ENCODE data around the gene PLEKHG5. TPM values are rescaled to one million over a fixed set of nuclear protein-coding genes. Genes with fewer than 3 reads are reported as not detected.

Gene PLEKHG5
- total RNA-seq, 4 donors from 2014 or later, result 17.9 to 42.7 (median 37.1) TPM

DNA sequence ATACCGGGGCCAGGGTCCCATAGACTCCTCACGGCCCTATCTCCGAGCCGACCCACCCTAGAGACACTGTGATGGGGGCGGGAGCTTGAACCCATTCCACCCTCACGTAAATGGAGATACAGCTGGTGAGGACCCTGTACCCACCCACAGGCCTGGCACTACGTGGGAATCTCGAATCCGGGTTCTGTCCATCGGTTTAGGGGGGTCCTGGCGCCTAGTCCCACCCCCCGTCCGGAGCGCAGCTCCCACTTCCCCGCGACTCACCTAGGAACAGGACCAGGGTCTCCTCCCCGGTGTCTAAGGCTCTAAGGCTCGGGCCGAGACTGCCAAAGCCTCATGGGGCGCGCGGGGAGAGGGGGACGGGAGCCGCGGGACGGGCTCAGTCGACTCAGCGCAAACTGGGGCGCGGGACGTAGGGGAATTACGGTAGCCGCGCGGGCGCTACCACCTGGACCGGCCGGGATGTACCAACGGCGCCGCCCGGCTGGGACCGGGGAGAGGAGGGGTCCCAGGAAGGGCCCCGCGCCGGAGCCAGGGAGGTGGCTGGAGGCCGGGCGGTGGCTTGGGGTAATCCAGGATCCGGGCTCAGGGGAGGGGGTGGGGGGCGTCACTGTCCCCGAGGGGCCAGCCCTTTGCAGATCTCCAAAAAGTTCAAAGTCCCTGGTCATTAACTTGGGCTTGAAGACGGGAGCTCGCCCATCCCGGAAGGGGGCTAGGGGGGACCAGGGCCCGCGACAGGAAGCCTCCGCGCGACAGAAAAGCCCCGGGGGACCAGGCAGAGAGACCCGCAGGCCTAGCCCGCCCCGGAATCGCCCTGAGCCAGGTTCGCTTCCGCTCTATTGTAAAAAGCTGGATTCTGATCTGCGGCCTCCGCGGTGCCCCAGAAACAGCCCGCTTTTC, 1.0 kb downstream of the PLEKHG5 start:
- peak; percentile 84 for DNase-seq
- Histone ChIP-seq H3K4me1 (peaks cover 7 to 43% (median 34%) of the 10 kb centered on the region in 4 donors), H3K36me3 (no peaks in the 10 kb centered on the region), H3K4me3 (peak overlapping the region; percentile 51 to 90 (median 60)), H3K27ac (peak overlapping the region; percentile 75 to 87 (median 80)), H3K9me3 (no peaks in the 10 kb centered on the region), H3K27me3 (peaks cover 10% of the 10 kb centered on the region)
- intact Hi-C loops (cut with DNase I; ENCODE audit: low total_unique reads), result no loop called here
- WGBS, 2 donors (ENCODE audit: low coverage in 1 of 2), result 6 to 14% methylated on average over 7 to 30 of the region's 70 CpGs
- in situ Hi-C loops (cut with MboI; ENCODE audit: low pct_ligation_motif_present in 1 of 4, low pct_unique_long_range_greater_than_20kb in 1 of 4, low sequenced_read_pairs in 3 of 4), result loop anchor here in 3 of 4 donors (25.0 kb wide), 1 partner anchor 147 kb away; no protein-coding TSS in a partner anchor
- peak in 1 of 3 donors; percentile 46 for TF ChIP-seq POLR2AphosphoS5 (IDR thresholded peaks at IDR 0.05)
- TF ChIP-seq POLR2A (IDR thresholded peaks at IDR 0.05), result peak; percentile 38
- TF ChIP-seq, protein P1, sequence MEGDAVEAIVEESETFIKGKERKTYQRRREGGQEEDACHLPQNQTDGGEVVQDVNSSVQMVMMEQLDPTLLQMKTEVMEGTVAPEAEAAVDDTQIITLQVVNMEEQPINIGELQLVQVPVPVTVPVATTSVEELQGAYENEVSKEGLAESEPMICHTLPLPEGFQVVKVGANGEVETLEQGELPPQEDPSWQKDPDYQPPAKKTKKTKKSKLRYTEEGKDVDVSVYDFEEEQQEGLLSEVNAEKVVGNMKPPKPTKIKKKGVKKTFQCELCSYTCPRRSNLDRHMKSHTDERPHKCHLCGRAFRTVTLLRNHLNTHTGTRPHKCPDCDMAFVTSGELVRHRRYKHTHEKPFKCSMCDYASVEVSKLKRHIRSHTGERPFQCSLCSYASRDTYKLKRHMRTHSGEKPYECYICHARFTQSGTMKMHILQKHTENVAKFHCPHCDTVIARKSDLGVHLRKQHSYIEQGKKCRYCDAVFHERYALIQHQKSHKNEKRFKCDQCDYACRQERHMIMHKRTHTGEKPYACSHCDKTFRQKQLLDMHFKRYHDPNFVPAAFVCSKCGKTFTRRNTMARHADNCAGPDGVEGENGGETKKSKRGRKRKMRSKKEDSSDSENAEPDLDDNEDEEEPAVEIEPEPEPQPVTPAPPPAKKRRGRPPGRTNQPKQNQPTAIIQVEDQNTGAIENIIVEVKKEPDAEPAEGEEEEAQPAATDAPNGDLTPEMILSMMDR (IDR thresholded peaks at IDR 0.05), result peak in 3 of 5 experiments; percentile 1 to 35 (median 14)
- no peak for TF ChIP-seq EP300 (IDR thresholded peaks at IDR 0.05; ENCODE audit: low read depth)

DNA sequence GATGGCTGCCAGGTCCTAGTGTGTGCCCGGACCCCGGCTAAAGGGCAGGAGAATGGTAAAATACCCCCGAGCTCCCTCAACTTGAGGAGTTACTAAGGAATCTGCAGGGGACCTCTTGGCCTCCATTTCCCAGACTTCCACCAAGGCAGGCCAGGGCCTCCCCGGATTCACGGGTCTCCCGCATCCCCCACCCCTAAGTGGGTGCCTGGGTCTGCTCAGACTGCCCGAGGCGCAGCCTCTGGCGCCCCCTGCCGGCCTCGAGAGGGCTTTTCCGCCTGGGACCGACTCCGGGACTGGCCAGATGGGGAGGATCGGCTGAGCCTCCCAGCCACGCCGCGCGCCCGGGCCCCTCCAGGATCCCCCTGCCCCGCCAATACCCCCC, 1.7 kb downstream of the PLEKHG5 start:
- in situ Hi-C loops (cut with MboI; ENCODE audit: low pct_ligation_motif_present in 1 of 4, low pct_unique_long_range_greater_than_20kb in 1 of 4, low sequenced_read_pairs in 3 of 4), result loop anchor here (10.0 to 25.0 kb wide), 2 partner anchors 148 to 155 kb away; no protein-coding TSS in a partner anchor
- no peaks in the 10 kb centered on the region for H3K9me3 ChIP-seq
- DNase-seq, result peak; percentile 85

DNA sequence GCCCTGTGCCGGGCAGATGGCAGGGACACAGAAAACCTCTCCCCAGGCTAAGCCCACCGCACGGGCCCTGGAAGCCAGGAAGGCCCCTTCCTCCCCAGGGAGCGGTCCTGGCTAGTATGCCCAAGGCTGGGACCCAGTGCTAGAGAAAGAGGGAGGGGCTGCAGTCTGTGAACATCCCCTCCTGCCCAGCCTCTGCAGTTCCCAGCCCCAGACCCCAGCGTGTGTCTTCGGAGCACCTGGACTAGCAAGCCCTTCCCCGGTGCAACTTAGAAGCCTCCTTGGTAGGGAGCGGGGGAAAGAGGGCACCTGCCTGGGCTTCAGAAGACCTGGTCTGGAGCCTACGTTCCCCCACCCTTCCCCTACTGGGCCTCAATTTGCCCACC, 2.1 kb downstream of the PLEKHG5 start:
- Histone ChIP-seq H3K27ac (peak overlapping the region in 3 of 4 donors; percentile 13 to 75 (median 34)), H3K4me1 (peaks cover 7 to 52% (median 41%) of the 10 kb centered on the region in 4 donors), H3K36me3 (no peaks in the 10 kb centered on the region), H3K4me3 (no peak overlapping the region), H3K27me3 (peaks cover 19% of the 10 kb centered on the region), H3K9me3 (no peaks in the 10 kb centered on the region)
- WGBS, 2 donors (ENCODE audit: low coverage in 1 of 2), result 49% methylated on average over 9 of the region's 9 CpGs; no CpG with 5 or more reads in 1 of the 2 donors
- intact Hi-C loops (cut with DNase I; ENCODE audit: low total_unique reads) (no loop called here), in situ Hi-C loops (cut with MboI; ENCODE audit: low pct_ligation_motif_present in 1 of 4, low pct_unique_long_range_greater_than_20kb in 1 of 4, low sequenced_read_pairs in 3 of 4) (loop anchor here (10.0 to 25.0 kb wide), 2 partner anchors 148 to 155 kb away; no protein-coding TSS in a partner anchor)
- TF ChIP-seq, protein P1 (IDR thresholded peaks at IDR 0.05), result no peak
- TF ChIP-seq EP300 (IDR thresholded peaks at IDR 0.05; ENCODE audit: low read depth), result no peak
- no peak for TF ChIP-seq POLR2AphosphoS5 (IDR thresholded peaks at IDR 0.05)
- TF ChIP-seq POLR2A (IDR thresholded peaks at IDR 0.05), result no peak
- DNase-seq, result no peak

More for the DNA sequence above, 1.7 kb downstream of the PLEKHG5 start:
- Histone ChIP-seq H3K4me3 (peak overlapping the region; percentile 51 to 90 (median 60)), H3K4me1 (peaks cover 7 to 49% (median 40%) of the 10 kb centered on the region in 4 donors), H3K36me3 (no peaks in the 10 kb centered on the region), H3K27ac (peak overlapping the region; percentile 75 to 87 (median 80)), H3K27me3 (peaks cover 16% of the 10 kb centered on the region)
- TF ChIP-seq POLR2A (IDR thresholded peaks at IDR 0.05) (no peak), EP300 (IDR thresholded peaks at IDR 0.05; ENCODE audit: low read depth) (no peak)
- TF ChIP-seq, protein P1 (IDR thresholded peaks at IDR 0.05), result peak; percentile 92 to 97 (median 96)
- WGBS, 2 donors (ENCODE audit: low coverage in 1 of 2), result 25% methylated on average over 9 of the region's 21 CpGs; no CpG with 5 or more reads in 1 of the 2 donors
- intact Hi-C loops (cut with DNase I; ENCODE audit: low total_unique reads), result no loop called here

Data from transverse colon (tissue), 4 donors.